Adrenal gland (tissue), 12 donors: ENCODE results near the gene ZAP70. TPM values are rescaled to one million over a fixed set of nuclear protein-coding genes. Genes with fewer than 3 reads are reported as not detected.

Source experiments
- DNase-seq, 7 donors: peaks; one replicate each; pipeline ENCODE4 v3.0.0-alpha.2; 2019 to 2020
- H3K27ac ChIP-seq, 5 donors: fragments of 200-600 bp; sonication (generic) in 4 of 5; 1 replicate in 3 of 5; 2 replicates in 2 of 5; pipeline versions ENCODE4 v1.5.1 to v1.8.0; 2016 to 2020; ENCODE audit warnings: mild to moderate bottlenecking in 1 of 5
- H3K27me3 ChIP-seq: fragments of 200-600 bp; 2 replicates; pipeline ENCODE4 v1.8.0; 2021
- H3K36me3 ChIP-seq, 2 donors: fragments of 200-600 bp; replicated peaks in 1 of 2; 1 replicate in 1 of 2; 2 replicates in 1 of 2; pipeline versions ENCODE4 v1.5.1 to v1.8.0; 2018 to 2022
- H3K4me1 ChIP-seq, 2 donors: fragments of 200-600 bp; replicated peaks in 1 of 2; 1 replicate in 1 of 2; 2 replicates in 1 of 2; pipeline versions ENCODE4 v1.5.1 to v1.8.0; 2018 to 2021
- H3K4me3 ChIP-seq, 4 donors: fragments of 200-600 bp; sonication (generic) in 3 of 4; one replicate each; pipeline ENCODE4 v1.5.1; 2016 to 2018
- H3K9me3 ChIP-seq, 3 donors: fragments of 200-600 bp; sonication (generic) in 1 of 3; replicated peaks in 1 of 3; 1 replicate in 2 of 3; 2 replicates in 1 of 3; pipeline versions ENCODE4 v1.5.1 to v1.8.0; 2016 to 2021
- CTCF ChIP-seq, 6 experiments: fragments of 450-650 bp in 4 of 6; fragments of 200-600 bp in 2 of 6; sonication (generic) in 1 of 6; IDR thresholded peaks; 1 replicate in 5 of 6; 2 replicates in 1 of 6; pipeline versions ENCODE4 v1.5.1 to v1.8.0; 2016 to 2021; ENCODE audit warnings: antibody characterized with exemption in 6 of 6, mild to moderate bottlenecking in 2 of 6, moderate library complexity in 1 of 6
- POLR2A ChIP-seq, 2 donors: fragments of 450-650 bp; IDR thresholded peaks; one replicate each; pipeline ENCODE4 v1.6.1; 2017; ENCODE audit warnings: antibody characterized with exemption in 2 of 2, mild to moderate bottlenecking in 2 of 2, moderate library complexity in 1 of 2
- WGBS, 4 donors: extraction: QIAGEN DNeasy Blood & Tissue Kit in 2 of 4; methylation state at CpG; one replicate each; pipeline versions ENCODE4 v1.1.5 to v1.1.7; 2013 to 2017; 5-methylcytosine and 5-hydroxymethylcytosine counted together
- intact Hi-C, 2 donors: fragments of 100-400 bp; cut with DNase I; formaldehyde crosslinking; loops; one replicate each; pipeline versions ENCODE4 v1.14.1 to v1.15.0; 2022 to 2023
- polyA plus RNA-seq, 3 donors: library from polyadenylated mRNA; stranded (reverse); fragments of 200-250 nt in 2 of 3; fragments of 350-450 nt in 1 of 3; fragmentation: Illumina TruSeq in 1 of 3; extraction: RNeasy Lipid Tissue Mini Kit (QIAGEN cat#74804) in 1 of 3; gene quantifications; one replicate each; pipeline ENCODE4 v1.2.3, GENCODE V29; 2013 to 2014
- total RNA-seq, 9 donors: library from RNA; depleted of rRNA in 4 of 9; stranded (reverse); fragments of >200 nt in 4 of 9; fragments of 120-200 nt in 1 of 9; fragmentation: NEBNext Ultra II Directional in 1 of 9; extraction: Animal tissue kit (Norgen Biotek cat#: 25700) in 1 of 9; gene quantifications; one replicate each; pipeline versions ENCODE4 v1.1.0 to v1.2.4, GENCODE V29; 2013 to 2023
- donor health status: healthy with polysubstance abuse.
- donor health status: Bipolar disorder and iron deficiency.
- donor health status: DM: yes; HTN: yes; CAD: no.
- donor health status: DM: no; HTN: no; CAD: no.
- donor health status: DM: no; HTN: no; CAD: no.
- donor health status: DM: yes; HTN: yes; CAD: no.

The ZAP70 gene
- total and polyA plus RNA-seq, 12 donors, result 0.33 to 8.3 (median 2.5) TPM

- Histone ChIP-seq H3K27ac (no peak overlapping the region), H3K36me3 (no peaks in the 10 kb centered on the region), H3K4me1 (no peaks in the 10 kb centered on the region), H3K4me3 (no peak overlapping the region), H3K27me3 (no peaks in the 10 kb centered on the region), H3K9me3 (no peaks in the 10 kb centered on the region)
- TF ChIP-seq POLR2A (IDR thresholded peaks at IDR 0.05) (no peak), CTCF (IDR thresholded peaks at IDR 0.05) (no peak)
- intact Hi-C loops, result no loop called here
- 86 to 92% (median 91%) methylated on average over 16 to 20 of the region's 20 CpGs for WGBS, 4 donors
- no peak for DNase-seq
These were observed 27.9 kb downstream of the ZAP70 start for GRCh38 chr2:97741251-97741650.

- no peak for DNase-seq
- WGBS, 4 donors, result 59 to 69% (median 65%) methylated on average over 4 of the region's 4 CpGs
- TF ChIP-seq POLR2A (IDR thresholded peaks at IDR 0.05) (no peak), CTCF (IDR thresholded peaks at IDR 0.05) (no peak)
- Histone ChIP-seq H3K27ac (no peak overlapping the region), H3K27me3 (no peaks in the 10 kb centered on the region), H3K4me1 (no peaks in the 10 kb centered on the region), H3K9me3 (no peaks in the 10 kb centered on the region), H3K4me3 (no peak overlapping the region), H3K36me3 (no peaks in the 10 kb centered on the region)
- intact Hi-C loops, result no loop called here
These were observed 28.3 kb downstream of the ZAP70 start for GRCh38 chr2:97741686-97742085.

GRCh38 chr2:97742381-97742847, 29.0 kb downstream of the ZAP70 start:
- Histone ChIP-seq H3K27me3 (no peaks in the 10 kb centered on the region), H3K9me3 (no peaks in the 10 kb centered on the region), H3K4me3 (no peak overlapping the region), H3K36me3 (no peaks in the 10 kb centered on the region), H3K27ac (no peak overlapping the region), H3K4me1 (no peaks in the 10 kb centered on the region)
- WGBS, 4 donors, result 51 to 86% (median 64%) methylated on average over 4 of the region's 4 CpGs
- no peak for TF ChIP-seq POLR2A (IDR thresholded peaks at IDR 0.05)
- TF ChIP-seq CTCF (IDR thresholded peaks at IDR 0.05), result no peak
- intact Hi-C loops, result no loop called here
- no peak for DNase-seq

- no peaks in the 10 kb centered on the region for H3K4me1 ChIP-seq
- TF ChIP-seq POLR2A (IDR thresholded peaks at IDR 0.05) (no peak), CTCF (IDR thresholded peaks at IDR 0.05) (no peak)
- WGBS, 4 donors, result 94 to 100% (median 97%) methylated on average over 5 to 6 of the region's 6 CpGs
- no peaks in the 10 kb centered on the region for H3K27me3 ChIP-seq
- H3K9me3 ChIP-seq, result no peaks in the 10 kb centered on the region
- no peak overlapping the region for H3K27ac ChIP-seq
- no peak overlapping the region for H3K4me3 ChIP-seq
- no peak for DNase-seq
- no peaks in the 10 kb centered on the region for H3K36me3 ChIP-seq
- intact Hi-C loops, result no loop called here
These were observed 30.5 kb downstream of the ZAP70 start for GRCh38 chr2:97743913-97744312.
